OCI-LY7 (cell line): ENCODE data around the gene GOLGA8R. TPM values are rescaled to one million over a fixed set of nuclear protein-coding genes. Genes with fewer than 3 reads are reported as not detected.
"Not testable (repeated sequence)": the region's sequence is repeated elsewhere in the genome, so short reads cannot be mapped to it uniquely, and the experiment has no call there.

ENCODE experiments used
- Bru-seq: library from RNA; stranded (reverse); fragments of 400-500 nt; gene quantifications from one replicate; lab custom pipeline; 2021; lab: Mats Ljungman, UMichigan
- BruChase-seq, 2 experiments: library from RNA; stranded (reverse); fragments of 400-500 nt; gene quantifications; one replicate each; lab custom pipeline; 2021; lab: Mats Ljungman, UMichigan
- BruUV-seq: library from RNA; stranded (reverse); fragments of 400-500 nt; replicated peaks from 2 replicates; lab custom pipeline; 2021; lab: Mats Ljungman, UMichigan
- CTCF ChIA-PET: fragments of 300-600 bp; sonication (Branson Sonifier 250); formaldehyde crosslinking; loops from one replicate; lab custom pipeline; 2022; ENCODE audit warnings: antibody characterized with exemption; ENCODE audit not compliant: unreplicated experiment; lab: Charles Lee
- POLR2A ChIA-PET: fragments of 300-600 bp; sonication (Branson Sonifier 250); formaldehyde crosslinking; loops from one replicate; lab custom pipeline; 2022; ENCODE audit warnings: antibody characterized with exemption; lab: Charles Lee
- DNase-seq: peaks from one replicate; pipeline ENCODE4 v3.0.0-alpha.2; 2015; ENCODE audit warnings: low spot score
- H2AFZ ChIP-seq: fragments of 200-600 bp; sonication (generic), shearing (Covaris generic); 2 replicates; pipeline ENCODE4 v1.6.1; 2014; ENCODE audit warnings: mild to moderate bottlenecking, antibody characterized with exemption, low read length, moderate library complexity
- H3K27ac ChIP-seq: fragments of 200-600 bp; sonication (generic); 2 replicates; pipeline ENCODE4 v1.5.1; 2014; ENCODE audit warnings: mixed run types, low read depth, mild to moderate bottlenecking, moderate library complexity, low read length, inconsistent platforms; ENCODE audit not compliant: poor library complexity, severe bottlenecking
- H3K36me3 ChIP-seq: fragments of 200-600 bp; sonication (generic); 2 replicates; pipeline ENCODE4 v1.6.1; 2014; ENCODE audit warnings: mild to moderate bottlenecking, antibody characterized with exemption, low read length, moderate library complexity, mixed read lengths; ENCODE audit not compliant: insufficient read depth
- H3K4me1 ChIP-seq: fragments of 200-600 bp; sonication (generic); 2 replicates; pipeline ENCODE4 v1.5.1; 2014; ENCODE audit warnings: mild to moderate bottlenecking, low read length; ENCODE audit not compliant: insufficient read depth, poor library complexity, severe bottlenecking
- H3K4me2 ChIP-seq: fragments of 200-600 bp; sonication (generic); 2 replicates; pipeline ENCODE4 v1.6.1; 2014; ENCODE audit warnings: mild to moderate bottlenecking, low read length
- H3K4me3 ChIP-seq: fragments of 200-600 bp; sonication (generic); 2 replicates; pipeline ENCODE4 v1.5.1; 2014; ENCODE audit warnings: mild to moderate bottlenecking, low read depth, low read length; ENCODE audit not compliant: poor library complexity, severe bottlenecking
- H3K79me2 ChIP-seq: fragments of 200-600 bp; sonication (generic); 2 replicates; pipeline ENCODE4 v1.6.1; 2016; ENCODE audit warnings: low read depth, mild to moderate bottlenecking, low read length, moderate library complexity, mixed read lengths; ENCODE audit not compliant: insufficient read depth
- H3K9me2 ChIP-seq: fragments of 200-600 bp; sonication (generic); 2 replicates; pipeline ENCODE4 v1.6.1; 2016; ENCODE audit warnings: mild to moderate bottlenecking, low read length, mixed read lengths; ENCODE audit not compliant: insufficient read depth
- H3K9me3 ChIP-seq: fragments of 200-600 bp; sonication (generic); 2 replicates; pipeline ENCODE4 v1.6.1; 2014; ENCODE audit warnings: mild to moderate bottlenecking, mixed run types, low read length, mixed read lengths
- H4K20me1 ChIP-seq: fragments of 200-600 bp; sonication (generic); 2 replicates; pipeline ENCODE4 v1.6.1; 2014; ENCODE audit warnings: mild to moderate bottlenecking, antibody characterized with exemption, low read length, moderate library complexity, mixed read lengths; ENCODE audit not compliant: insufficient read depth
- intact Hi-C: fragments of 100-400 bp; cut with micrococcal nuclease; formaldehyde crosslinking; loops from one replicate; pipeline ENCODE4 v1.10.0; 2022; ENCODE audit not compliant: unreplicated experiment
- long read RNA-seq: library from polyadenylated mRNA; stranded (forward); transcript quantifications from one replicate; pipeline ENCODE4 v2.0.0, GENCODE V29; 2022
- total RNA-seq, 2 experiments: library from RNA; depleted of rRNA in 1 of 2; stranded (reverse); fragments of >200 nt in 1 of 2; shearing (Covaris generic) in 1 of 2; gene quantifications; 2 replicates each; pipeline ENCODE4 v1.2.3, GENCODE V29; 2014 to 2022

Gene GOLGA8R
- total RNA-seq (2014; rRNA removed; shearing (Covaris generic)) (0.15 TPM in 1 of 2 replicates, not detected in the other), total RNA-seq (2022) (0.74 and 0.76 TPM in 2 replicates), Bru-seq, nascent RNA (percentile 13 among the genes with signal in this experiment), BruChase-seq, experiment 1, labeled RNA remaining after a 6-hour chase (percentile 17 among the genes with signal in this experiment), BruChase-seq, experiment 2, labeled RNA remaining after a 2-hour chase (percentile 16 among the genes with signal in this experiment)
- long read RNA-seq: 0 reads

GRCh38 chr15:30414160-30414559 lies at the start of gene GOLGA8R:
TSS of gene GOLGA8R (minus strand) at chr15:30414260. CDS start at chr15:30414162, 98 bp downstream.
- H4K20me1 ChIP-seq, H3K4me2 ChIP-seq, POLR2A ChIA-PET, H3K9me2 ChIP-seq, BruUV-seq, H2AFZ ChIP-seq, H3K27ac ChIP-seq, intact Hi-C loops, CTCF ChIA-PET, H3K4me3 ChIP-seq, DNase-seq, H3K36me3 ChIP-seq, H3K79me2 ChIP-seq, H3K4me1 ChIP-seq, H3K9me3 ChIP-seq: not testable (repeated sequence)

GRCh38 chr15:30463849-30464248 lies 49.8 kb upstream of the GOLGA8R start:
- H3K4me2 ChIP-seq, H3K27ac ChIP-seq, H3K36me3 ChIP-seq, H3K4me1 ChIP-seq, H3K79me2 ChIP-seq, DNase-seq, H3K9me2 ChIP-seq, POLR2A ChIA-PET, H4K20me1 ChIP-seq, H3K4me3 ChIP-seq, H2AFZ ChIP-seq, BruUV-seq, H3K9me3 ChIP-seq, intact Hi-C loops, CTCF ChIA-PET: not testable (repeated sequence)

GRCh38 chr15:30462176-30462575 lies 48.1 kb upstream of the GOLGA8R start:
- DNase-seq, BruUV-seq, H3K9me2 ChIP-seq, H3K4me3 ChIP-seq, H4K20me1 ChIP-seq, H2AFZ ChIP-seq, H3K27ac ChIP-seq, H3K4me2 ChIP-seq, POLR2A ChIA-PET, intact Hi-C loops, H3K79me2 ChIP-seq, H3K9me3 ChIP-seq, CTCF ChIA-PET, H3K36me3 ChIP-seq, H3K4me1 ChIP-seq: not testable (repeated sequence)

- H3K9me3 ChIP-seq, H3K36me3 ChIP-seq, BruUV-seq, H3K4me1 ChIP-seq, intact Hi-C loops, CTCF ChIA-PET, H3K27ac ChIP-seq, H3K79me2 ChIP-seq, H3K9me2 ChIP-seq, POLR2A ChIA-PET, DNase-seq, H2AFZ ChIP-seq, H4K20me1 ChIP-seq, H3K4me2 ChIP-seq, H3K4me3 ChIP-seq: not testable (repeated sequence)
These were observed 38.6 kb upstream of the GOLGA8R start for GRCh38 chr15:30452702-30453101.

- CTCF ChIA-PET, H2AFZ ChIP-seq, POLR2A ChIA-PET, H3K27ac ChIP-seq, H3K4me3 ChIP-seq, H3K4me2 ChIP-seq, H3K9me2 ChIP-seq, H3K9me3 ChIP-seq, H3K36me3 ChIP-seq, intact Hi-C loops, H3K79me2 ChIP-seq, DNase-seq, H4K20me1 ChIP-seq, H3K4me1 ChIP-seq, BruUV-seq: not testable (repeated sequence)
These were observed 24.3 kb upstream of the GOLGA8R start for GRCh38 chr15:30438348-30438747.

GRCh38 chr15:30435878-30436277 lies 21.8 kb upstream of the GOLGA8R start:
- CTCF ChIA-PET: not testable (repeated sequence)

More at GRCh38 chr15:30435878-30436277, 21.8 kb upstream of the GOLGA8R start:
- H3K27ac ChIP-seq, BruUV-seq, DNase-seq, POLR2A ChIA-PET, H3K4me1 ChIP-seq, H3K36me3 ChIP-seq, intact Hi-C loops, H3K4me3 ChIP-seq, H3K9me2 ChIP-seq, H3K79me2 ChIP-seq, H2AFZ ChIP-seq, H4K20me1 ChIP-seq, H3K9me3 ChIP-seq, H3K4me2 ChIP-seq: not testable (repeated sequence)
